HEK293T (cell line): ENCODE measurements around the gene ZFP92.

ENCODE experiments used
- CTBP1 ChIP-seq: fragments of 450-650 bp; IDR thresholded peaks from 2 replicates; pipeline ENCODE4 v1.6.1; 2016; ENCODE audit warnings: borderline replicate concordance
- ELF4 ChIP-seq: fragments of 450-650 bp; IDR thresholded peaks from 2 replicates; pipeline ENCODE4 v1.6.1; 2017; ENCODE audit warnings: antibody characterized with exemption
- FOXM1 ChIP-seq: fragments of 450-650 bp; IDR thresholded peaks from 2 replicates; pipeline ENCODE4 v1.6.1; 2017; ENCODE audit warnings: mild to moderate bottlenecking, borderline replicate concordance
- HDGF ChIP-seq: fragments of 450-650 bp; IDR thresholded peaks from 2 replicates; pipeline ENCODE4 v1.6.1; 2017; ENCODE audit warnings: antibody characterized with exemption, borderline replicate concordance
- SP1 ChIP-seq: fragments of 450-650 bp; IDR thresholded peaks from 2 replicates; pipeline ENCODE4 v1.6.1; 2017
- ZNF384 ChIP-seq: fragments of 450-650 bp; IDR thresholded peaks from 2 replicates; pipeline ENCODE4 v1.6.1; 2016

GRCh38 chrX:153401133-153401764, 10.0 kb upstream of the ZFP92 start, which contains the start of gene PNMA6E:
- TF ChIP-seq ELF4 (no peak), ZNF384 (no peak), FOXM1 (no peak), SP1 (no peak), CTBP1 (no peak), HDGF (no peak)
